NCI-H446 (cell line): ENCODE measurements around the gene NXPE4.
"Not testable (repeated sequence)": the region's sequence is repeated elsewhere in the genome, so short reads cannot be mapped to it uniquely, and the experiment has no call there.

Experiments
- DNase-seq, 2 experiments: peaks; one replicate each; lab custom pipeline; 2025; lab: John Stamatoyannopoulos, UW

NXPE4 gene

GRCh38 chr11:114595571-114595970 is at the start of gene NXPE4:
Gene NXPE4, minus strand, starts transcription at chr11:114595786. Its CDS starts 1,027 bp downstream, at chr11:114594759.
- DNase-seq = no peak

GRCh38 chr11:114639440-114639839 is 43.9 kb upstream of the NXPE4 start:
- DNase-seq = not testable (repeated sequence)

DNA sequence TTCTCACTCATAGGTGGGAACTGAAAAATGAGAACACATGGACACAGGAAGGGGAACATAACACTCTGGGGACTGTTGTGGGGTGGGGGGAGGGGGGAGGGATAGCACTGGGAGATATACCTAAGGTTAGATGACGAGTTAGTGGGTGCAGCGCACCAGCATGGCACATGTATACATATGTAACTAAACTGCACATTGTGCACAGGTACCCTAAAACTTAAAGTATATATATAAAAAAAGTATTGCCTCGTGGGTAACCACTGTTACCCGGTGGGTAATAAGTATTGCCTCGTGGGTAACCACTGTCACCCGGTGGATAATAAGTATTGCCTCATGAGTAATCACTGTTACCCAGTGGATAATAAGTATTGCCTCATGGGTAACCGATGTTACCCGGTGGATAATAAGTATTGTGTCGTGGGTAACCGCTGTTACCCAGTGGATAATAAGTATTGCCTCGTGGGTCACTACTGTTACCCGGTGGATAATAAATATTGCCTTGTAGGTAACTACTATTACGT is 35.9 kb upstream of the NXPE4 start:
- not testable (repeated sequence) for DNase-seq

- no peak for DNase-seq
Observed at GRCh38 chr11:114625294-114625693, 29.7 kb upstream of the NXPE4 start.

DNA sequence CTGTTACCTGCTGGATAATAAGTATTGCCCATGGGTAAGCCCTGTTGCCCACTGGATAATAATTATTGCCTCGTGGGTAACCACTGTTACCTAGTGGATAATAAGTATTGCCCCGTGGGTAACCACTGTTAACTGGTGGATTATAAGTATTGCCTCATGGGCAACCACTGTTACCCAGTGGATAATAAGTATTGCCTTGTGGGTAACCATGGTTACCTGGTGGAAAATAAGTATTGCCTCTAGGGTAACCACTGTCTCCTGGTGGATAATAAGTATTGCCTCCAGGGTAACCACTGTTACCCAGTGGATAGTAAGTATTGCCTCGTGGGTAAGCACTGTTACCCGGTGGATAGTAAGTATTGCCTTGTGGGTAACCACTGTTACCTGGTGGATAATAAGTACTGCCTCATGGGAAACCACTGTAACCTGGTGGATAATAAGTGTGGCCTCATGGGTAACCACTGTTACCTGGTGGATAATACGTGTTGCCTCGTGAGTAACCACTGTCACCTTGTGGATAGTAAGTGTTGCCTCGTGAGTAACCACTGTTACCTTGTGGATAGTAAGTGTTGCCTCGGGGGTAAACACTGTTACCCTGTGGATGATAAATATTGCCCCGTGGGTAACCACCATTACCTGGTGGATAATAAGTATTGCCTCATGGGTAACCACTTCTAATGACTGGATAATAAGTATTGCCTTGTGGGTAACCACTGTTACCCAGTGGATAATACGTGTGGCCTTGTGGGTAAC is 29.0 kb upstream of the NXPE4 start:
- DNase-seq = no peak

DNA sequence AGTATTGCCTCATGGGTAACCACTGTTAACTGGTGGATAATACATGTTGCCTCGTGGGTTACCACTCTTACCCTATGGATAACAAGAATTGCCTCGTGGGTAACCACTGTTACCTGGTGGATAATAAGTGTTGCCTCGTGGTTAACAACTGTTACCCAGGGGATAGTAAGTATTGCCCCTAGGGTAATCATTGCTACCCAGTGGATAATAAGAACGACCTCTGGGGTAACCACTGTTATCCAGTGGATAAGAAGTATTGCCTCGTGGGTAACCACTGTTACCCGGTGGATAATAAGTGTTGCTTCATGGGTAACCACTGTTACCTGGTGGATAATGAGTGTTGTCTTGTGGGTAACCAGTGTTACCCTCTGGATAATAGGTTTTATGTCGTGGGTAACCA is 28.1 kb upstream of the NXPE4 start:
- DNase-seq = no peak

- no peak for DNase-seq
Observed at GRCh38 chr11:114622858-114623257, 27.3 kb upstream of the NXPE4 start.

- DNase-seq = no peak
Observed at GRCh38 chr11:114621950-114622809, 26.6 kb upstream of the NXPE4 start.

- no peak for DNase-seq
Observed at GRCh38 chr11:114621072-114621471, 25.5 kb upstream of the NXPE4 start.

GRCh38 chr11:114619659-114620173 is 24.1 kb upstream of the NXPE4 start:
- DNase-seq = no peak

- DNase-seq = no peak
Observed at GRCh38 chr11:114618139-114618538, 22.6 kb upstream of the NXPE4 start.

GRCh38 chr11:114617157-114618124 is 21.9 kb upstream of the NXPE4 start:
- no peak for DNase-seq

- DNase-seq = no peak
Observed at GRCh38 chr11:114616516-114616915, 20.9 kb upstream of the NXPE4 start.

DNA sequence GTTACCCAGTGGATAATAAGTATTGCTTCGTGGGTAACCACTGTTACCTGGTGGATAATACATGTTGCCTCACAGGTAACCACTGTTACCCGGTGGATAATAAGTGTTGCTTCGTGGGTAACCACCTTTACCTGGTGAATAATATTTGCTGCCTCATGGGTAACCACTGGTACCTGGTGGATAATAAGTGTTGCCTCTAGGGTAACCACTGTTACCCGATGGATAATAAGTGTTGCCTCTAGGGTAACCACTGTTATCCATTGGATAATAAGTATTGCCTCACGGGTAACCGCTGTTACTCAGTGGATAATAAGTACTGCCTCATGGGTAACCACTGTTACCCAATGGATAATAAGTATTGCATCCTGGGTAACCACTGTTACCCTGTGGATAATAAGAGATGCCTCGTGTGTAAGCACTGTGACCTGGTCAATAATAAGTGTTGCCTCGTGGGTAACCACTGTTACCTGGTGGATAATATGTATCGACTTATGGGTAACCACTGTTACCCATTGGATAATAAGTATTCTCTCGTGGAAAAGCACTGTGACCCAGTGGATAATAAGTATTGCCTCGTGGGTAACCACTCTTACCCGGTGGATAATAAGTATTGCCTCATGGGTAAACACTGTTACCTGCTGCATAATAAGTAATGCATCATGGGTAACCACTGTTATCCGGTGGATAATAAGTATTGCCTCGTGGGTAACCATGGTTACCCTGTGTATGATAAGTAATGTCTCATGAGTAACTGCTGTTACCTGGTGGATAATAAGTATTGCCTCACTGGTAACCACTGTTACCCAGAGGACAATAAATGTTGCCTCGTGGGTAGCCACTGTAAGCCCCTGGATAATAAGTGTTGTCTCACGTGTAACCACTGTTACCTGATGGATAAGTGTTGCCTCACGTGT is 20.1 kb upstream of the NXPE4 start:
- no peak for DNase-seq

GRCh38 chr11:114614127-114614720 is 18.6 kb upstream of the NXPE4 start:
- no peak for DNase-seq

GRCh38 chr11:114613094-114613493 is 17.5 kb upstream of the NXPE4 start:
- not testable (repeated sequence) for DNase-seq

DNA sequence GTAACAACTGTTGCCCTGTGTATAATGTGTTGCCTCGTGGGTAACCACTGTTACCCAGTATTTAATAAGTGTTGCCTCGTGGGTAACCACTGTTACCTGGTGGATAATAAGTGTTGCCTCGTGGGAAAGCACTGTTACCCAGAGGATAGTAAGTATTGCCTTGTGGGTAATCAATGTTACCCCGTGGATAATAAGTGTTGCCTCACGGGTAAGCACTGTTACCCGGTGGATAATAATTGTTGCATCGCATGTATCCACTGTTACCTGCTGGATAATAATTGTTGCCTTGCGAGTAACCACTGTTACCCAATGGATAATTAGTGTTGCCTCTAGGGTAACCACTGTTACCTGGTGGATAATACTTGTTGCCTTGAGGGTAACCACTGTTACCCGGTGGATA is 17.1 kb upstream of the NXPE4 start:
- no peak for DNase-seq

- not testable (repeated sequence) for DNase-seq
Observed at GRCh38 chr11:114612199-114612598, 16.6 kb upstream of the NXPE4 start.

- no peak for DNase-seq
Observed at GRCh38 chr11:114610984-114611944, 15.7 kb upstream of the NXPE4 start.
